ENCODE results near the gene DAAM1. TPM values are rescaled to one million over a fixed set of nuclear protein-coding genes. Genes with fewer than 3 reads are reported as not detected.

DAAM1 gene
- total and polyA plus RNA-seq, 8 donors: 6.2 to 26.7 (median 16.0) TPM

DNA sequence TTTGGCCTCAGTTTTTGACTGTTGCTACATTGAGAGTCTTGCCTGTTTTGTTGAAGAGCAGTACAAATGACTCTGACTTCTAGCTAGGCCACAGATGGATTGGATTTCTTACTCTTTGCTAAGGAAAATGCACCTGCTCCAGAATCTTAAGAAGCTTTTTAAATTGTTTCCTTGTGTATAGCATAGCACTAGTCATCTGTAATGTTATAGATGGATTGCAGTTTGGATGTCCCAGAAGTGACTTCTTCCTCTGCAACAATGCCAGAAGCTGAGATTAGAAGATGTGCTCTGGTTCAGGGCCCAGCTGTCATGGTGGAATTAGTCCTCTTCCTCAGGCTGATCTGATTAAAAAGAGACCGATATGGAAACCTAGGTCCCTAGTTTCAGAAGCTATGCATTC is 67.9 kb downstream of the DAAM1 start:
- Histone ChIP-seq H3K36me3 (no peaks in the 10 kb centered on the region), H3K27me3 (no peaks in the 10 kb centered on the region), H3K27ac (no peak overlapping the region), H3K4me3 (no peak overlapping the region), H3K4me1 (peaks cover 0 to 25% (median 13%) of the 10 kb centered on the region in 3 donors), H3K9me3 (no peaks in the 10 kb centered on the region)
- TF ChIP-seq, protein P1, sequence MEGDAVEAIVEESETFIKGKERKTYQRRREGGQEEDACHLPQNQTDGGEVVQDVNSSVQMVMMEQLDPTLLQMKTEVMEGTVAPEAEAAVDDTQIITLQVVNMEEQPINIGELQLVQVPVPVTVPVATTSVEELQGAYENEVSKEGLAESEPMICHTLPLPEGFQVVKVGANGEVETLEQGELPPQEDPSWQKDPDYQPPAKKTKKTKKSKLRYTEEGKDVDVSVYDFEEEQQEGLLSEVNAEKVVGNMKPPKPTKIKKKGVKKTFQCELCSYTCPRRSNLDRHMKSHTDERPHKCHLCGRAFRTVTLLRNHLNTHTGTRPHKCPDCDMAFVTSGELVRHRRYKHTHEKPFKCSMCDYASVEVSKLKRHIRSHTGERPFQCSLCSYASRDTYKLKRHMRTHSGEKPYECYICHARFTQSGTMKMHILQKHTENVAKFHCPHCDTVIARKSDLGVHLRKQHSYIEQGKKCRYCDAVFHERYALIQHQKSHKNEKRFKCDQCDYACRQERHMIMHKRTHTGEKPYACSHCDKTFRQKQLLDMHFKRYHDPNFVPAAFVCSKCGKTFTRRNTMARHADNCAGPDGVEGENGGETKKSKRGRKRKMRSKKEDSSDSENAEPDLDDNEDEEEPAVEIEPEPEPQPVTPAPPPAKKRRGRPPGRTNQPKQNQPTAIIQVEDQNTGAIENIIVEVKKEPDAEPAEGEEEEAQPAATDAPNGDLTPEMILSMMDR (IDR thresholded peaks at IDR 0.05): no peak
- FAIRE-seq: no peak
- intact Hi-C loops (cut with DNase I): no loop called here
- DNase-seq: no peak
- ATAC-seq: no peak
- 90 to 96% methylated on average over 1 of the region's 1 CpG for WGBS, 2 donors

DNA sequence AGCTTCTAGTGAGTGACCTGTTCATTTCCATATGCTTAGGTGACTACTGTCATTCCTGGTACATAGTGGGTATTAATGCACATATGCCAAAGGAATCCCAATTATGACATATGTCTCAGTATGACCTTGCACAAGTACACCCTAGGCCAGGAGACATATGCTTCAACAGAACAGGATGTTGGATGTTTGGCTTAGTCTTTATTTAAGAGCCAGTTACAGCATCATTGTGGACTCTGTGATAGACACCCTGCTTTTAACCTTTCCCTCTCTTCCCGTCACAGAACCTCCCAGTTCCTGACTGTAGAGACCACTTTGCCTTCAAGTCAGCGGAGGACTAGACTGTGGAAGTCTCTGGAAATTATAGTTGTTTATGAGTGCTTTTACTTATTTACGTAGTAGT is 72.9 kb downstream of the DAAM1 start:
- DNase-seq: no peak
- intact Hi-C loops (cut with DNase I): no loop called here
- Histone ChIP-seq H3K4me3 (no peak overlapping the region), H3K9me3 (no peaks in the 10 kb centered on the region), H3K36me3 (no peaks in the 10 kb centered on the region), H3K27ac (no peak overlapping the region), H3K4me1 (peaks cover 0 to 5% (median 0%) of the 10 kb centered on the region in 3 donors), H3K27me3 (no peaks in the 10 kb centered on the region)
- no peak for ATAC-seq
- WGBS, 2 donors: 77 to 82% methylated on average over 2 to 3 of the region's 3 CpGs
- no peak for FAIRE-seq
- TF ChIP-seq, protein P1 (IDR thresholded peaks at IDR 0.05): no peak

DNA sequence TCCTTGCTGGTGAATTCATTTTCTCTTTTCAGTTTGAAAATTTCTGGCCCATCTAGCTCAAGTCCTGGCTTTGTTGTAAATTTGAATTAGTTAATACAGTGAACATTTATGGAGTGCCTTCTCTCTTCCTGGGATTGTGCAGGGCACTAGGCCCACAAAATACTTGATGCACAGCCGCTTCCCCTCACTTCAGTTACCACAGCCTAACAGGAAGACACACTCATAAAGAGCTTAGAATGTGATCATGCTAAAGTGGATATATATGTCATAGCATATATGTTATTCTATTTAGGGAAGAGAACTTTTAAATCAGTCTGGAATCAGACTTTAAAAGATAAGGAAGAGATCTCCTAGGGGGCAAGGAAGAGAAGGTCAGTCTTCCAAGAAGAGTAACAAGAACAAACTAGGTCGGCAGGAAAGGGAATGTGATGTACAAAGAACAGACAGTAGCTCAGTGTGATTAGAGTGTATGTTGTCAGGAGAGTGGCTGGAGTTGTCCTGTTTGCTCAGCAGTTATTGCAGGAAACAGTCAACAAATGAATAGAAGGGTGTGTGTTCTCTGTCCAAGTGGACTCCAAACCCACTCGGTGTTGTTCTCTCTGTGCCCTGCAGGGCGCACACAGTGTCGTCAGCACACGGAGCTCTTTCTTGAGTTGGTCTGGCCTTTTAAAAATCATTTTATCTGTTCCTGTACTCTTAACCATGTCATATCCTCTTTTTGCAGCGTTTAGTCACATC is 74.4 kb downstream of the DAAM1 start:
- Histone ChIP-seq H3K9me3 (no peaks in the 10 kb centered on the region), H3K36me3 (no peaks in the 10 kb centered on the region), H3K27ac (no peak overlapping the region), H3K27me3 (no peaks in the 10 kb centered on the region), H3K4me1 (peaks cover 0 to 5% (median 0%) of the 10 kb centered on the region in 3 donors), H3K4me3 (no peak overlapping the region)
- intact Hi-C loops (cut with DNase I): no loop called here
- no peak for FAIRE-seq
- peak in 2 of 4 donors; percentile 65 to 75 for ATAC-seq
- WGBS, 2 donors: 73 to 74% methylated on average over 7 of the region's 7 CpGs
- DNase-seq: no peak
- TF ChIP-seq, protein P1 (IDR thresholded peaks at IDR 0.05): no peak

GRCh38 chr14:59265808-59266207 is 77.3 kb downstream of the DAAM1 start:
- Histone ChIP-seq H3K9me3 (no peaks in the 10 kb centered on the region), H3K27ac (no peak overlapping the region), H3K4me3 (no peak overlapping the region), H3K27me3 (no peaks in the 10 kb centered on the region), H3K4me1 (no peaks in the 10 kb centered on the region), H3K36me3 (no peaks in the 10 kb centered on the region)
- TF ChIP-seq, protein P1 (IDR thresholded peaks at IDR 0.05): no peak
- FAIRE-seq (no peak), DNase-seq (no peak), ATAC-seq (no peak)
- intact Hi-C loops (cut with DNase I): no loop called here

- DNase-seq (no peak), FAIRE-seq (no peak), ATAC-seq (no peak)
- Histone ChIP-seq H3K36me3 (no peaks in the 10 kb centered on the region), H3K4me3 (no peak overlapping the region), H3K9me3 (no peaks in the 10 kb centered on the region), H3K27me3 (no peaks in the 10 kb centered on the region), H3K4me1 (no peaks in the 10 kb centered on the region), H3K27ac (no peak overlapping the region)
- TF ChIP-seq, protein P1 (IDR thresholded peaks at IDR 0.05): no peak
- WGBS, 2 donors: 97% methylated on average over 2 of the region's 2 CpGs
- intact Hi-C loops (cut with DNase I): no loop called here
Observed at GRCh38 chr14:59267046-59267445, 78.6 kb downstream of the DAAM1 start.
